Coronary artery (tissue), 2 donors: Measurements from ENCODE around the gene PRKN.

Experiments
- DNase-seq: peaks from one replicate; pipeline ENCODE4 v3.0.0-alpha.2; 2017; ENCODE audit warnings: low spot score
- H3K27ac ChIP-seq, 2 donors: fragments of 200-600 bp; sonication (generic); one replicate each; pipeline ENCODE4 v1.5.1; 2016 to 2019
- H3K4me3 ChIP-seq: fragments of 200-600 bp; sonication (generic); 2 replicates; pipeline ENCODE4 v1.5.1; 2016; ENCODE audit warnings: mild to moderate bottlenecking, moderate library complexity
- CTCF ChIP-seq: fragments of 200-600 bp; sonication (generic); IDR thresholded peaks from one replicate; pipeline ENCODE4 v1.5.1; 2019; ENCODE audit warnings: antibody characterized with exemption

Gene PRKN

GRCh38 chr6:162217811-162218493 lies 509.6 kb downstream of the PRKN start:
- no peak for DNase-seq
- Histone ChIP-seq H3K4me3 (no peak overlapping the region), H3K27ac (no peak overlapping the region)
- no peak for TF ChIP-seq CTCF

GRCh38 chr6:162217058-162217457 lies 510.5 kb downstream of the PRKN start:
- DNase-seq: no peak
- TF ChIP-seq CTCF: no peak
- Histone ChIP-seq H3K4me3 (no peak overlapping the region), H3K27ac (no peak overlapping the region)

GRCh38 chr6:162211777-162212176 lies 515.8 kb downstream of the PRKN start:
- Histone ChIP-seq H3K27ac (no peak overlapping the region), H3K4me3 (no peak overlapping the region)
- DNase-seq: no peak
- TF ChIP-seq CTCF: no peak

DNA sequence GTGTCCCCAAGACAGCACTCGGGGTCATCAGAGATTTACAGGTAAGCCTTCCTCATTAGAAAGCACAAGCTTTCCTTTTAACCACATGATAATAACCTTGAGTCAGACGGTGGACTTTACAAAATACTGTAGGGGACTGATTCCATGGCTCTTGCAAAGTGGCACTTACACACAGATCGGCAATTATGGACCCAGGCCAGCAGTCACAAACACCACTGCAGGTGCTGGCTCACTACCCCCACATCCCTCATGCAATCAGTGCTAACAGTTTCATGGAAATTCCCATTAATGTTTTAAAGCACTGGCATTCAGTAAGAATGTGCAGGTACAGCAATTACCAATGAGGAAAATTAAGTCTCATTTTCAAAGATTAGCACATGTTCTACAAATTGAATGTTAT lies 516.5 kb downstream of the PRKN start:
- Histone ChIP-seq H3K27ac (no peak overlapping the region), H3K4me3 (no peak overlapping the region)
- TF ChIP-seq CTCF: no peak
- no peak for DNase-seq

DNA sequence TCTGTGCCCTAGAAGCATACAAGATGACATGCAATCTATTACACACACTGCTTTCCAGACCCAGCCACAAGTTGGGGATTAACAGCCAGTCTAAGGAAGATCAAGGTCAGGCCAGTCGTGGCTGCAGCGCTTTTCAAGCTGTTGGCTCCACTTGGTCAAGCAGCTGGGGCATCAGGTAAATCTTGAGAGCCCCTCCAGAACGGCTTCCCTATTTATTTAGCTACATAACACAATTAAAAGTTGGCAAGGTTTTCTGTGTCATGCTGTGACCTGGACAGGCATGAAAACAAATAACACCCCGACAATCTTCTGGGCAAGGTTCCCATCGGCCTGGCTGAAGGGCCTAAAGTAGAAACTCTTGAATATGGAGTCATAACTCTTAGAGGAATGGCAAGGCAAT lies 524.3 kb downstream of the PRKN start:
- Histone ChIP-seq H3K27ac (no peak overlapping the region), H3K4me3 (no peak overlapping the region)
- TF ChIP-seq CTCF: no peak
- no peak for DNase-seq

DNA sequence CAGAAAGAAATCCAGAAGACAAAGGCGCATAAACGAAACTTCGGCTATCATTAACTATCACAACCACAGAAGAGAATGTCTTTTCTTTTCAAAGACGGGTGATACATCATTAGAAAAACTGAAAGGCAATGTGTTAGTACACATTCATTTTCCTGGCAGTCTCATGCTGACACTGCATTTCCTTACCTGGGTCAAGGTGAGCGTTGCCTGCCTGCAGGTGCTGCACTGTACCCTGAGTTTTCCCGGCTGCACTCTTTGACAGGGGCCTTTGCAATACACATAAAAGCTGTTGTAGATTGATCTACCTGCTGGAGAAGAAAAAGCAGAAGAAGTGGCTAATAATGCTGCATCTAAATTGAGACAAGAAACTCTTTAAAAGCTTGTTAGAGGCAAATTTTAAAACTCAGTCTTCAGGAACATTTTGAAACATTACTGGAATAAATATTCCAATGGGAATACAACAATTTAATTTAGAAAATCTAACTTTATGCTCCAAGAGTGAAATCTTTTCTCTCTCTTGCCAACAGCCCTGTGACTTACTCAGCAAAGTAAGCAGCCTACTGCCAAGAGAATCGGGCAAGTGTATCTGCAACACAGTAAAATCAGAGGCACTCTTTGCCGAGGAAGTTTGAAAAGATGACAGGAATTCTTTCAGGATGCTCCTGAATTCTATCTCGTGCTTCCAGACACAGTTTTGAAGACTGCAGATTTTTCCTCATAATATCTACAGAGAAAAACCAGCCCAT lies 526.4 kb downstream of the PRKN start:
- no peak for TF ChIP-seq CTCF
- Histone ChIP-seq H3K4me3 (no peak overlapping the region), H3K27ac (no peak overlapping the region)
- DNase-seq: no peak

DNA sequence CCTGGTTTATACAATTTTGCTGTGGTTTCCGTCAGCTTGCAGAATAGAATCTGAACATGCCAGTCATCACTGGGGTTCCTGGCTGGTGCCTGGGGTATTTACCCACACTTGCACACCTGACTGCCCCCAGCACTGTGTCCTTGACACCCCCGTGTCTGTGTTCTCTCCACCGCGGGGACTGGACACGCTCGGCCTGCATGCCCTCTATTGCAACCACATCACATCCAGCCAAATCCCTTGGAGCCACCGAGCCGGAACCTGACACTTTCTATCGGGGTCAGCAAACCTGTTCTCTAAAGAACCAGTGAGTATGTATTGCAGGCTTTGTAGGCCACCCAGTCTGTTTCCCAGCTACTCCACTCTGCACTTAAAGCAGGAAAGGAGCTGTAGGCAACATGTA lies 527.5 kb downstream of the PRKN start:
- Histone ChIP-seq H3K27ac (no peak overlapping the region), H3K4me3 (no peak overlapping the region)
- TF ChIP-seq CTCF: no peak
- DNase-seq: no peak
